Stimulated activated effector memory CD8-positive, alpha-beta T cell treated with anti-CD3 and anti-CD28 coated beads, Interleukin-12 subunit alpha, Interleukin-12 subunit beta, amount 100 ng/mL, for 72 hours (primary cell): ENCODE measurements around the gene BCKDHB.

Experiments
- ATAC-seq: fragments of 150-1000 bp; cut with Tn5 transposase; 2 replicates; pipeline ENCODE4 v1.10.0; 2021
- DNase-seq, 2 donors: peaks; one replicate each; pipeline ENCODE4 v3.0.0; 2021 to 2022; ENCODE audit warnings: low spot score in 2 of 2
- H3K27ac Mint-ChIP-seq: one replicate; pipeline ENCODE4 v1.8.0; 2022; ENCODE audit warnings: mild to moderate bottlenecking, mixed read lengths
- H3K36me3 Mint-ChIP-seq: one replicate; pipeline ENCODE4 v1.8.0; 2022; ENCODE audit warnings: mild to moderate bottlenecking, mixed read lengths
- H3K4me1 Mint-ChIP-seq: one replicate; pipeline ENCODE4 v1.8.0; 2022; ENCODE audit warnings: mixed read lengths
- H3K4me3 Mint-ChIP-seq: one replicate; pipeline ENCODE4 v1.8.0; 2022; ENCODE audit warnings: mild to moderate bottlenecking, mixed read lengths
- H3K9me3 Mint-ChIP-seq: one replicate; pipeline ENCODE4 v1.8.0; 2022; ENCODE audit warnings: mixed read lengths

Gene BCKDHB

DNA sequence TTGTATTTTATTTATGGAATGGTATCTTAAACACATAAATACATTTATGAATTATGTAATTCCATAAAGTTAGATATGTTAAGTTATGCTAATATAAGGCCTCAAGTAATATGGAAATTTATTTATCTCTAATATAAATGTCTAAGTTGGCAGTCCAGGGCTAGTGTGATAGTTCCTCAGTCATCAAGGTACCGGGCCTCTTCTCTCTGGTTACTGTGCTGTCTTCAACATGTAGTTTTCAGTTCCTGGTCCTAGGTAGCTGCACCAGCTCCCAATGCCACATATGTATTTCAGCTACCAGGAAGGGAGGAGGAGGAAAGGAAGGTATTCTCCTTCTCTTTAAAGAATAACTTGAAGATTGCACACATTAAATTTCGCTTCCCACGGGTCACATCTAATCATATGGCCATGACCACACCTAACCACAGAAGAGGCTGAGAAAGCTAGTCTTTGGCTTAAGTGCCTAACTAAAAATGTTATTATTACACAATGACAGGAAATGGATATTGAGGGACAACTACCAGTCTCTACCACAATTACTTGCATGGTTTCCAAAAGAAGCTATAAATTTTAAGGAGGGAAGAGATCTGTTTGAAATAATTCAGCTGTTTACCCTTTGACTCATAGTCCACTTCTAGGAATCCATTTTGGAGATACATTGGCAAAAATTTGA, 68.6 kb downstream of the BCKDHB start:
- ATAC-seq = no peak
- Mint-ChIP-seq H3K4me1 (no peaks in the 10 kb centered on the region), H3K4me3 (no peak overlapping the region), H3K27ac (no peak overlapping the region), H3K36me3 (no peaks in the 10 kb centered on the region), H3K9me3 (no peaks in the 10 kb centered on the region)
- no peak for DNase-seq

DNA sequence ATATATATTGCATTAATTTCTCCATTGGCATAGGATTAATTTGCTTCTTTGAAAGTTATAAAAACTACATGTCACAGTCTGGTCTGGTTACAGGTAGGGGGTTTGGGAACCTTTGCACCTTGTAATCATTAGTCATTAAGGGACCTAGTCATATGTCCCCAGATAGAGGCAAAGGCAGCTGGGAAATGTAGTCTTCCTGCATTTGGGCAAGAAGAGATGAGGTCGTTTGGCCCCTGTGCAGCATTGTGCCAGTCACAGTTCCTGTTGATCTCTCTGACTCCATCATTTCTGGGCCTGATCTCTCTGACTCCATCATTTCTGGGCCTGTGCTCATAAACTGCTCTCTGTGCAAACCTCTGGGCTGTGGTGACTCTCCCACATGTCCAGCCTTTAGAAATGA, 73.2 kb downstream of the BCKDHB start:
- Mint-ChIP-seq H3K4me1 (no peaks in the 10 kb centered on the region), H3K9me3 (no peaks in the 10 kb centered on the region), H3K36me3 (no peaks in the 10 kb centered on the region), H3K27ac (no peak overlapping the region), H3K4me3 (no peak overlapping the region)
- ATAC-seq (peak; percentile 46), DNase-seq (no peak)

DNA sequence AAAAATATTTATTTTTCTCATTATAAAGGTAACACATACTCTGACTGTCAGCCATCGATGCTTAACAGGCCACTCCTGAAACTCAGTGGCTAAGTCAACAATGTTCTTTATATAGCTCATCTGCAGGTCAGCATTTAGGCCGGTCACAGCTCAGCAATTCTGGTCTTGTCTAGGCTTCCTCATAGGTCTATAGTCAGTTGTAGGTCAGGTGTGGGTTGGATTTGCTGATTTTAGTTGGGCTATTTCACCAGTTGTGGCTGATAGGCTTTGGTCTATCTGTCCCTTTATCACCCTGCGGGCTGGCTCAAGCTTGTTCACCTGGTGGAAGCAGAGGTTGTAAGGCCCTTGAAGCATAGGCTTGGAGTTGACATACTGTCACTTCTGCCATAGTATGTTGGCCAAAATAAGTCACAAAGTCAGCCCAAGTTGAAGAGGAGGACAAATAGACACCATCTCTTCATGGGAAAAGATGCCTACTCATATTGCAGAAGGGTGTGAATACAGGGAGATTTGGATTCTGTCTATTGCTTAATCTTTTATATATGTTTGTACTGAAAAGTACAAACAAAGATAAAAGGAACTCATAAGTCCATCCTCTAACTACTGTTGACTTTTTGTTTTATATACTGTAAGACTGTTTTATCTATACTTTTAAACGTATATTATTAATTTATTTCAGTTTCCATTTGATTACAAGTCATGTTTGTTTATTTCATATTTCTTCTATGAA, 75.0 kb downstream of the BCKDHB start:
- no peaks in the 10 kb centered on the region for H3K36me3 Mint-ChIP-seq
- no peaks in the 10 kb centered on the region for H3K4me1 Mint-ChIP-seq
- no peak overlapping the region for H3K4me3 Mint-ChIP-seq
- no peak overlapping the region for H3K27ac Mint-ChIP-seq
- H3K9me3 Mint-ChIP-seq = no peaks in the 10 kb centered on the region
- ATAC-seq (no peak), DNase-seq (no peak)

DNA sequence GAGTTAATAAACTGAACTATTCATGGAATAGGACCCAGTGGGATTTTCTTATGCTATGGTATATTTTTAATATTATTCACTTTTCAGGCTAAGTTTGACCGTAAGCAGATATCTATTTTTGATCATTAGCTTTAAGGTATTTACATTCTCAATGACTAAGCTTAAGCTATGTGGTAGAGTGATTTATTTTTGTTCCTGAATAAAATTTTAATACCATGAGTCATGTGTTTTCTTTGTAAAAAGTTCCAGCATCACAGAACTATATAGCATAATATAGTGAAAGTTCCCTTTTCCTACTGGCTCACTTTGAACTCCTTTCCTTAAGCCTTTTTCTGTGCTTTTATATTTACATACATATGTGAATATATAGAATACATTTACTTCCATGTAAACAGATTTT, 75.8 kb downstream of the BCKDHB start:
- H3K27ac Mint-ChIP-seq = no peak overlapping the region
- H3K4me3 Mint-ChIP-seq = no peak overlapping the region
- DNase-seq = no peak
- no peak for ATAC-seq
- no peaks in the 10 kb centered on the region for H3K4me1 Mint-ChIP-seq
- no peaks in the 10 kb centered on the region for H3K36me3 Mint-ChIP-seq
- H3K9me3 Mint-ChIP-seq = no peaks in the 10 kb centered on the region

DNA sequence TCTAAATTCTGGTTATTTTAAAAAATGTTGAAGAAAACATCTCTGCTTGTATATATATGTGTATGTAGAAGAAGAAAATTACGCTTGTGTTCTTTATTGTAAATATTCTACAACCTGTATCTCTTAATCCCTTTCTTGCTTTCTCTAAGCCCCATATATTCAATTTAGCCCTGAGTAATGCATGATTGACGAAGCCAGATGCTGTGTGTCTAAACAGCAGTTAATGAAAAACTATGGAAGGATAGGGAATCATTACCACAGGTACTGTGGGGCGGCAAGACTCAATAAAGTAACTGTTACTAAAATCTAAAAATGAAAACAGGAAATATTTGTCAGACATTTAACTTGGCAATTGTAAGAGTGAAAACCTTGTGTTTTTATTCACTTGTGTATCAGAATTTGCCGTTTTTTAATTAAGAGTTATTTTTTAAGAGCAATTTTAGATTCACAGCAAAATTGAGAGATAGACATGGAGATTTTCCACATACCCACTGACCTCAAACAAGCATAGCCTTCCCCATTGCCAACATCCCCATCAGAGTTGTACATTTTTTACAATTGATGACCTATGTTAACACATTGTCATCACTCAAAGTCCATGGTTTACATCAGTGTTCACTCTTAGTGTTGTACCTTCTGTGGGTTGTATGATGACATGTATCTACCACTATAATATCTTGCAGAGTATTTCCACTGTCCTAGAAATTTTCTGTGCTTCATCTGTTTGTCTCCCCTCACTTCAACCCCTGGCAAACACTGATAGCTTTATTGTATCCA, 76.7 kb downstream of the BCKDHB start:
- DNase-seq (no peak), ATAC-seq (no peak)
- Mint-ChIP-seq H3K36me3 (no peaks in the 10 kb centered on the region), H3K4me3 (no peak overlapping the region), H3K9me3 (no peaks in the 10 kb centered on the region), H3K27ac (no peak overlapping the region), H3K4me1 (no peaks in the 10 kb centered on the region)

DNA sequence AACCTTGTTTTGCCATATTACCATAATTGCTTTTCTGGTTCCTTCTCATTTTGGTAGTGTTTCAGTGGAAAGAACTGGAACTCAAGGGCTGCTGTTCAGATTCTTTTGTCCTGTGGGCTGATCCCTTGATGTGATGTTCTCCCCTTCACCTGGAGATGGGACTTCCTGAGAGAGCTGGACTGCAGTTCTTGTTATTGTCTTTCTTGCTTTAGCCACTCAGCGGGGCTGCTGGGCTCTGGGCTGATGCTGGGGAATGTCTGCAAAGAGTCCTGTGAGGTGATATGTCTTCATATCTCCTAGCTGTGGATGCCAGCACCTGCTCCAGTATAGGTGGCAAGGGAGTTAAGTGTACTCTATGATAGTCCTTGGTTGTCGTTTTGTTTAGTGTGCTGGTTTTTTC, 79.0 kb downstream of the BCKDHB start:
- no peak for ATAC-seq
- no peak overlapping the region for H3K27ac Mint-ChIP-seq
- no peak for DNase-seq
- H3K4me3 Mint-ChIP-seq = no peak overlapping the region
- no peaks in the 10 kb centered on the region for H3K9me3 Mint-ChIP-seq
- no peaks in the 10 kb centered on the region for H3K4me1 Mint-ChIP-seq
- H3K36me3 Mint-ChIP-seq = no peaks in the 10 kb centered on the region

DNA sequence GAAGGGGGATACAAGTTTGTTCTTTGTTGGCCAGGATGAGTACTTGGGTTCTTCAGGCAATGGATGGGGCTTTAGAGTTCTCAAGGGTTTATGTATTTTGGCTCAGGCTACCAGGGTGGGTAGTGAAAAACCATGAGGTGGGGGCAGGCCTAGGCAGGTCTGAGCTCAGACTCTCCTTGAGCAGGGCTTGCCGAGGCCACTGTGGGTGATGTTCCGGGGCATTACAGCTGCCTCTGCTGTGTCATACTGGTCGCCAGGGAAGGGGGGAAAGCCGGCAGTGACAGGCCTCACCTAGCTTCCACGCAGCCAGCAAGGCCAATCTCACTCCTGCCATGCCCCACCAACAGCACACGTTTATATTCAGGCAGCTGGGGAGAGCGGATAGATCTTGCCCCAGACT, 79.6 kb downstream of the BCKDHB start:
- H3K9me3 Mint-ChIP-seq = no peaks in the 10 kb centered on the region
- ATAC-seq = no peak
- no peak overlapping the region for H3K27ac Mint-ChIP-seq

DNA sequence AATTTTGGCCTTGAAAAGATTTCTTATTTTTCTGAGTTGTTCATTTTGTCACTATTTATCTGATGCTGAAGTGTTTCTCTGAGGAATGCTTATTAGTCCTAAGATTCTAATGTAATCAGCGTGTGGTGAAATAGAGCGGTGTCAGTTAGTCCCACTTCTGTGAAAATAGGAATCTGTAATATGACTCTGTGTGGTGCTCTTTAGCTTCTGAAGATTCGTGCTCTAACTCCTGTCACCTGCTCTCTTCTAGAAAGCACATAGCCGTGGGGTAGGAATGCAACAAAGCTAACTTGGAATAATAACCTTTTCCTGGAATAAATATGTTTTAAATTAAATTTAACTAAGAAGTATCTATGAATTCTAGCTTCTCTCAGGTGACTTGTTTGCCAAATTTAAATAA, 90.4 kb downstream of the BCKDHB start:
- no peak for ATAC-seq
- no peak for DNase-seq
- H3K36me3 Mint-ChIP-seq = no peaks in the 10 kb centered on the region
- H3K4me1 Mint-ChIP-seq = no peaks in the 10 kb centered on the region
- H3K27ac Mint-ChIP-seq = no peak overlapping the region
- no peak overlapping the region for H3K4me3 Mint-ChIP-seq
- H3K9me3 Mint-ChIP-seq = no peaks in the 10 kb centered on the region

More for the DNA sequence above, 79.6 kb downstream of the BCKDHB start:
- no peaks in the 10 kb centered on the region for H3K4me1 Mint-ChIP-seq
- no peak overlapping the region for H3K4me3 Mint-ChIP-seq
- H3K36me3 Mint-ChIP-seq = no peaks in the 10 kb centered on the region
- DNase-seq = no peak

DNA sequence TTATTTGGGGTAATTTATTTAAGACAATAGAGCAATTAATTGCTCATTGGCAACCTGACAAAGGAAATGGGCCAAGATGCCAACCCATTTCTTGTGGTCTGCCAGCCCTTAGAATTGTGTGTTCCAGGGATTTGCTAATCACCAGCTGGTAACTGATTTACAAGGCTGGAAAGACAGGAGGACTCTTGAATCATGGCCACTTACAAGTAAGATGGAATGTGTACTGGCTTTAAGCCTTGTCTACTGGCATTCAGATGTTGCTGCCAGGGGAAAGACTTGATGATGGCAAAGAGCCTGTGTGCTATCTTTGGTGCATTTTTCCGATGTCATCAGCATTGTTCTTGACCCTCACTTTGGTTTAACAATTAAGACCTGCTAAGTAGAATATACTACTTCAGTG, 91.0 kb downstream of the BCKDHB start:
- ATAC-seq (no peak), DNase-seq (no peak)
- no peaks in the 10 kb centered on the region for H3K4me1 Mint-ChIP-seq
- no peaks in the 10 kb centered on the region for H3K9me3 Mint-ChIP-seq
- H3K27ac Mint-ChIP-seq = no peak overlapping the region
- no peak overlapping the region for H3K4me3 Mint-ChIP-seq
- H3K36me3 Mint-ChIP-seq = no peaks in the 10 kb centered on the region

DNA sequence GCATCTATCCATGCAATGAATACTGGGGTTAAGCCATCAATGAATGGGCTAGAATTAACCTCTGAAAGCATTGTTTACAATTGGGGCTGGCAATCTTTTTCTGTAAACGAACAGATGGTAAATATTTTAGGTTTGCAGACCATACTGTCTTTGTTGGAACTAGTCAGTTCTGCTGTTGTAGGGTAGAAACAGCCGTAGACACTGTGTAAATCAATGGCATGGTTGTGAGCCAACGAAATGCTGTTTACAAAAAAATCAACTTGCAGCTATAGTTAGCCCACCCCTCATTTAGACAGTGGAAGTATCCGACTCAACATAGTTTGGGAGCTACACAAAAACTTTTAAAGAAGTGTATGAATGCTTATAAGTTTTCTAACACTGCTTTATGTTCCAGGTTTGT, 91.5 kb downstream of the BCKDHB start:
- DNase-seq (no peak), ATAC-seq (no peak)
- H3K4me3 Mint-ChIP-seq = no peak overlapping the region
- H3K27ac Mint-ChIP-seq = no peak overlapping the region
- H3K9me3 Mint-ChIP-seq = no peaks in the 10 kb centered on the region
- H3K36me3 Mint-ChIP-seq = no peaks in the 10 kb centered on the region
- H3K4me1 Mint-ChIP-seq = no peaks in the 10 kb centered on the region

DNA sequence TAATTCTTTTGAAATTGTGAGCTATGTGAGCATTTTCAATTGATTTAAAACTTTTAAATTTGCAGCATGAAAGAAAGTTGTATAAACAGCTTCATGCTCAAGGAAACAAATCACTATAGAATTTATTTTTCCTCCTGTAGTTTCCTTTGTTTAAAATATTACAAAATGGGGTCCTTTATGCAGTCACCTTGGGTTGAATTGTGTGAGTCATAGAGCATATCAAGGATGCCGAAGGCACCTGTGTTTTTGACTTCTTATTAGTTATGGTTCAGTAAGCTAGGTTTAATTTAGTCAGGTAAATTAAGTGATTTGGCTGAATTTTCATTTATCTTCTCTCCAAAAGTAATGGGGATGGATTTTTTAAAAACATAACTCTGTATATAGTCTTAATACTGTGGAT, 96.8 kb downstream of the BCKDHB start:
- Mint-ChIP-seq H3K4me1 (no peaks in the 10 kb centered on the region), H3K4me3 (no peak overlapping the region), H3K9me3 (no peaks in the 10 kb centered on the region), H3K27ac (no peak overlapping the region), H3K36me3 (no peaks in the 10 kb centered on the region)
- DNase-seq (no peak), ATAC-seq (no peak)

DNA sequence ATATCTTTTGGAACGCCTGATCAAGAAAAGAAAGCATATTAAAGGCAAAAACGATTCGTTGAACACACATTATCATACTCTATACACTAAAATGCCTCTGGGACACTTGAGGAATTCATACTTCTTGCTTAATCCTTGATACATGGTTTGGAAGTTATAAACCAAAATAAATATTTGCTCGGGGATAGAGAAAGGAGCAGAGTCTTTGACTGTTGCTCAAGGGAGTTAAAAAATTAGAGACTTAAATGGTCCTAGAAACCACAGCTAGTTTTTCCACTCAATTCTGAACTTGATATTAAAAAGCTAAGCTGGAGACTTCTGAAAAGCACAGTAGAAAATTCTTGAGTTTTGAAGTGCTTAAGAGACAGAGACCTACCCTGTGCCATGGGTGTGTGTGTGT, 98.9 kb downstream of the BCKDHB start:
- Mint-ChIP-seq H3K36me3 (no peaks in the 10 kb centered on the region), H3K9me3 (no peaks in the 10 kb centered on the region), H3K27ac (no peak overlapping the region), H3K4me3 (no peak overlapping the region), H3K4me1 (no peaks in the 10 kb centered on the region)
- ATAC-seq (no peak), DNase-seq (no peak)

DNA sequence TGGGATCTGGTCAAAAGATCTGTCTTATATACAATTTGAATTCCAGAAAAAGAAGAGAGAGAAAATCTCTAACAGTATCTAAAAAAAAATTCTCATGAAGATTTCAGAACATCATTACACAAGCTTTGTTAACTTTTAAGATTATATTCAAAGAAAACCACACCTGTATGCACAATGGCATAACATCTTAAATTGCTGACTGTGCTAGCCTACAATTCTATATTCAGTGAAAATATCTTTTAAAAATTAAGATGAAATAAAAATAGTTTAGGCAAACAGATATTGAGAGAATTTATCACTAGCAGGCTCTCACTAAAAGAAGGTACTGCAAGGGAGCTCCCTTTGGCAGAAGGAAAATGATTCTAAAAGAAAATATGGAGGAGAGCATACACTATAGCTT, 100.3 kb downstream of the BCKDHB start:
- no peak overlapping the region for H3K4me3 Mint-ChIP-seq
- H3K9me3 Mint-ChIP-seq = no peaks in the 10 kb centered on the region
- peaks cover 3% of the 10 kb centered on the region for H3K4me1 Mint-ChIP-seq
- no peaks in the 10 kb centered on the region for H3K36me3 Mint-ChIP-seq
- DNase-seq (no peak), ATAC-seq (no peak)
- H3K27ac Mint-ChIP-seq = no peak overlapping the region

DNA sequence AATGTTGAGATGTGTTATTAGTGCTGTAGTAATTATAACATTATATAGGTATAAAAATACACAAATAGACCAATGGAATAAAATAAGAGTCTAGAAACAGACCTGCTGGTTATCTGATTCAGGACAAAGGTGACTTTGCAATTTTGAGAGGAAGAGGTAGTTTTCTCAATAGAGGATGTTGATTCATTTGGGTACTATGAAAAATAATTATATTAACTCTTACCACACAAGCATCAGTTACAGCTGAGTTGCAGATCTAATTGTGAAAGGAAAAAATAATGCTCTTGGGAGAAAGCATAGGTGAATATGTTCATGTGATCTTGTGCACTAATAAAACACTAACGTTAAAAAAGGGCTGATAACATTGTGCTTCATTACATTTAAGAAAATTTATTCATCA, 103.0 kb downstream of the BCKDHB start:
- no peaks in the 10 kb centered on the region for H3K36me3 Mint-ChIP-seq
- ATAC-seq (no peak), DNase-seq (no peak)
- no peaks in the 10 kb centered on the region for H3K9me3 Mint-ChIP-seq
- H3K4me3 Mint-ChIP-seq = no peak overlapping the region
- no peak overlapping the region for H3K27ac Mint-ChIP-seq
- H3K4me1 Mint-ChIP-seq = peaks cover 5% of the 10 kb centered on the region

DNA sequence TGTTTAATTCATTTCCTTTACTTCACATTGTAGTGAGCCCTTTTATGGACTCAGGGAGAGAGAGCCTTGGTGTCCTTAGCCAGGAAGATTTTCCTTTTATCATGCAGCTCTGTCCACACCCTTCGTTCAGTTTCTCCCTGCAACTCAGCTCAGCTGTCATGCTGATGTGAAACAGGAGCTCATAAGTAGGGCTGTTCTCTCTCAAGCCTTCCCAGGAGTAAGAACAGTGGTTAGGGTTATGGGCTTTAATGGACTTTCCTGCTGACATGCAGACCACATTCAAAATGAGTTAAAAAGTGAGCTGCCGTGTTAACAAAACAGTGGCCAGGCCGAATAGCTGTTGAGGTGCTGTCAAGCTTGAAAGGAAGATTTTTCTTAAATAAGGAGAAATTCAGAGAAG, 104.1 kb downstream of the BCKDHB start:
- Mint-ChIP-seq H3K9me3 (no peaks in the 10 kb centered on the region), H3K4me1 (peaks cover 5% of the 10 kb centered on the region), H3K4me3 (no peak overlapping the region), H3K27ac (no peak overlapping the region), H3K36me3 (no peaks in the 10 kb centered on the region)
- ATAC-seq = no peak
- DNase-seq = no peak

DNA sequence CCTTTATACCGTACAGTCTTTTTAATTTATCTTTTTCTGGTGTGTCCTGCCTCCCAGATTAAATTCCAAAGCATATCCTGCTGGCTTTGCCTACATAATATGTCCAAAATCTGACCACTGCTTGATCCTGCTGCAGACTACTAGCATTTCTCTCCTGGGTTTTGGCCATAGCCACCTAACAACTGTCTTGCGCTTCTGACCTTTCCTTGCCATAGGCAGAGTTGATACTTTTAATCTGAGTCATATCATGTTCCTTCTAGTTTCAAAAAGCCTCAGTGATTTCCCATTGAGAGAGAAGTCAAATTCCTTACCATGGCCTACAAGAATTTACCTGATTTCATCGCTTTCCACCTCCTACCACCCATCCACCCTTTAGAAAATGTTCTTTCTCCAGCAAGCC, 104.8 kb downstream of the BCKDHB start:
- Mint-ChIP-seq H3K36me3 (no peaks in the 10 kb centered on the region), H3K9me3 (no peaks in the 10 kb centered on the region), H3K4me3 (no peak overlapping the region), H3K27ac (no peak overlapping the region), H3K4me1 (peaks cover 5% of the 10 kb centered on the region)
- no peak for DNase-seq
- peak; percentile 37 for ATAC-seq
